Esophagus muscularis mucosa (tissue), 4 donors: ENCODE results near the gene BEND6.

Source experiments
- CTCF ChIP-seq, 3 experiments: fragments of 200-600 bp in 2 of 3; fragments of 450-650 bp in 1 of 3; sonication (generic) in 2 of 3; IDR thresholded peaks; one replicate each; pipeline ENCODE4 v1.5.1; 2017 to 2019; ENCODE audit warnings: antibody characterized with exemption in 3 of 3, mild to moderate bottlenecking in 2 of 3, moderate library complexity in 1 of 3
- EP300 ChIP-seq: sonication (generic); formaldehyde crosslinking; IDR thresholded peaks from one replicate; pipeline ENCODE4 v1.6.1; 2017; ENCODE audit warnings: antibody characterized with exemption
- POLR2A ChIP-seq: fragments of 450-650 bp; IDR thresholded peaks from one replicate; pipeline ENCODE4 v1.6.1; 2017; ENCODE audit warnings: antibody characterized with exemption, moderate library complexity, mild to moderate bottlenecking, low read depth
- POLR2AphosphoS5 ChIP-seq, 2 donors: sonication (generic); formaldehyde crosslinking; IDR thresholded peaks; one replicate each; pipeline ENCODE4 v1.6.1; 2017; ENCODE audit warnings: antibody characterized with exemption in 2 of 2

DNA sequence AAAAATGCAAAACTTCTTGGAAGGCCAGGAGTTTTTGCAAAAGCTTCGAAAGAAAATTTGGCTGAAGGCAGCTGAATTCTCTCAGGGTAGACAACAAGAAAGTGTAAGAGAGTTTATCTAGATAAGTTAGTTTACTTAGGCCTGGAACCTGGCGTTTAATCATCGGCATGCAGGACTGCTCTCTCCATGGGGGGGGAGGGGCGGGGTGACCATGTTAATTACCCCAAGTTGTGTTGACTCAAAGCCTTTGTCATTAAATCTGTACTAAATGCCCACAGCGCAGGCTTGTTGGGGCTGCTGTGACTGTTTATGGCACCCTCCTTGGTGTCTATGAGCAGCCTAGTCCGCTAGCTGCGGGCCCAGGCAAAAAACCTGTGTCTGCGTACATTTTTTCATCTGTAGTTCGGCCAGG, 115.0 kb downstream of the BEND6 start:
- no peak for TF ChIP-seq CTCF (IDR thresholded peaks at IDR 0.05)
- TF ChIP-seq EP300 = no peak
- TF ChIP-seq POLR2AphosphoS5 (IDR thresholded peaks at IDR 0.05) = no peak
- no peak for TF ChIP-seq POLR2A
